GM12878 (cell line): ENCODE data around the gene SH3YL1. TPM values are rescaled to one million over a fixed set of nuclear protein-coding genes. Genes with fewer than 3 reads are reported as not detected.

Source experiments
- ATAC-seq: fragments of 200-7000 bp; cut with Tn5 transposase; 3 replicates; pipeline ENCODE4 v1.9.1; 2020; ENCODE audit warnings: mild to moderate bottlenecking, moderate library complexity
- BruUV-seq: library from RNA; stranded (reverse); fragments of 400-500 nt; replicated peaks from 2 replicates; lab custom pipeline; 2021; lab: Mats Ljungman, UMichigan
- CTCF ChIA-PET: fragments of 300-600 bp; sonication (Branson Sonifier 250); formaldehyde crosslinking; extraction: SDS; loops from one replicate; lab custom pipeline; 2021; ENCODE audit warnings: inconsistent platforms; lab: Yijun Ruan, JAX
- POLR2A ChIA-PET: fragments of 350-600 bp; formaldehyde crosslinking; extraction: SDS; loops from one replicate; lab custom pipeline; 2021; ENCODE audit warnings: inconsistent platforms; lab: Charles Lee
- RAD21 ChIA-PET: fragments of 300-600 bp; sonication (Branson Sonifier 250); formaldehyde crosslinking; loops from one replicate; lab custom pipeline; 2023; ENCODE audit warnings: antibody characterized with exemption; ENCODE audit not compliant: unreplicated experiment; lab: Charles Lee
- SMC1A ChIA-PET: fragments of 300-600 bp; sonication (Branson Sonifier 250); formaldehyde crosslinking; loops from one replicate; lab custom pipeline; 2023; ENCODE audit not compliant: unreplicated experiment, uncharacterized antibody; lab: Charles Lee
- DNase-seq: peaks from one replicate; pipeline ENCODE4 v3.0.0-alpha.2; 2011; ENCODE audit warnings: low read depth, low spot score
- FAIRE-seq: peaks from 3 replicates; lab custom pipeline; 2011; peaks lifted over from hg19 to GRCh38; lab: Jason Lieb, UNC
- H2AFZ ChIP-seq: 2 replicates; pipeline ENCODE4 v1.6.0; 2011; ENCODE audit warnings: low read depth, low read length, control low read depth; ENCODE audit not compliant: control insufficient read depth
- H3K27ac ChIP-seq: 2 replicates; pipeline ENCODE4 v1.5.1; 2011; ENCODE audit warnings: control low read depth; ENCODE audit not compliant: control insufficient read depth, insufficient read depth
- H3K27me3 ChIP-seq, 2 experiments: replicated peaks in 1 of 2; 2 replicates each; pipeline versions ENCODE4 v1.6.0 to v1.6.1; 2011; ENCODE audit warnings: low read length in 1 of 2; ENCODE audit not compliant: control insufficient read depth in 2 of 2, insufficient read depth in 2 of 2
- H3K36me3 ChIP-seq, 2 experiments: 2 replicates each; pipeline ENCODE4 v1.5.1; 2011; ENCODE audit warnings: low read length in 1 of 2; ENCODE audit not compliant: control insufficient read depth in 2 of 2, insufficient read depth in 2 of 2
- H3K4me1 ChIP-seq: 2 replicates; pipeline ENCODE4 v1.6.1; 2011; ENCODE audit warnings: mild to moderate bottlenecking, low read length, moderate library complexity, mixed read lengths; ENCODE audit not compliant: control insufficient read depth, insufficient read depth
- H3K4me2 ChIP-seq: 2 replicates; pipeline ENCODE4 v1.6.0; 2011; ENCODE audit warnings: control low read depth; ENCODE audit not compliant: control insufficient read depth, insufficient read depth
- H3K4me3 ChIP-seq: fragments of 200-600 bp; sonication (generic); 2 replicates; pipeline ENCODE4 v1.5.1; 2016
- H3K79me2 ChIP-seq: 2 replicates; pipeline ENCODE4 v1.6.0; 2011; ENCODE audit warnings: low read length; ENCODE audit not compliant: control insufficient read depth, insufficient read depth
- H3K9ac ChIP-seq: 2 replicates; pipeline ENCODE4 v1.8.0; 2011; ENCODE audit warnings: low read length, control low read depth, mixed read lengths; ENCODE audit not compliant: control insufficient read depth, insufficient read depth
- H3K9me3 ChIP-seq: replicated peaks from 3 replicates; pipeline ENCODE4 v1.5.1; 2011; ENCODE audit warnings: mild to moderate bottlenecking, low read length; ENCODE audit not compliant: control insufficient read depth, insufficient read depth
- H4K20me1 ChIP-seq: 2 replicates; pipeline ENCODE4 v1.6.0; 2011; ENCODE audit not compliant: control insufficient read depth, insufficient read depth
- ASH2L ChIP-seq: fragments of 300-600, 200-600 bp; sonication (generic); IDR thresholded peaks from 2 replicates; pipeline ENCODE4 v1.6.1; 2017; ENCODE audit warnings: low read depth, mild to moderate bottlenecking, borderline replicate concordance
- HDGF ChIP-seq: fragments of 450-650 bp; IDR thresholded peaks from 2 replicates; pipeline ENCODE4 v1.6.1; 2016; ENCODE audit warnings: antibody characterized with exemption
- MEF2B ChIP-seq: fragments of 450-650 bp; IDR thresholded peaks from 2 replicates; pipeline ENCODE4 v1.6.1; 2018; ENCODE audit warnings: mild to moderate bottlenecking, moderate library complexity; ENCODE audit not compliant: partially characterized antibody, poor library complexity, severe bottlenecking
- NBN ChIP-seq: fragments of 450-650 bp; IDR thresholded peaks from 2 replicates; pipeline ENCODE4 v1.6.1; 2016
- NFXL1 ChIP-seq: fragments of 450-650 bp; IDR thresholded peaks from 2 replicates; pipeline ENCODE4 v1.6.1; 2017; ENCODE audit warnings: antibody characterized with exemption, mild to moderate bottlenecking, borderline replicate concordance
- PAX8 ChIP-seq: fragments of 450-650 bp; IDR thresholded peaks from 2 replicates; pipeline ENCODE4 v1.6.1; 2017; ENCODE audit warnings: mild to moderate bottlenecking, moderate library complexity
- RELA ChIP-seq: fragments of 450-650 bp; IDR thresholded peaks from 2 replicates; pipeline ENCODE4 v1.8.0; 2014; ENCODE audit warnings: borderline replicate concordance; ENCODE audit not compliant: partially characterized antibody
- SIX5 ChIP-seq: IDR thresholded peaks from 2 replicates; pipeline ENCODE4 v1.6.1; 2011; ENCODE audit warnings: mild to moderate bottlenecking, low read depth, low read length, moderate library complexity; ENCODE audit not compliant: severe bottlenecking
- STAT3 ChIP-seq: IDR thresholded peaks from 2 replicates; pipeline ENCODE4 v1.6.1; 2011; ENCODE audit warnings: low read depth, low read length, improper control_type of control experiment
- TAF1 ChIP-seq: IDR thresholded peaks from 2 replicates; pipeline ENCODE4 v1.6.1; 2011; ENCODE audit warnings: mild to moderate bottlenecking, low read depth, low read length, borderline replicate concordance
- TCF3 ChIP-seq: IDR thresholded peaks from 2 replicates; pipeline ENCODE4 v1.6.1; 2012; ENCODE audit warnings: low read depth, mild to moderate bottlenecking, low read length, borderline replicate concordance; ENCODE audit not compliant: insufficient read depth
- ZNF217 ChIP-seq: fragments of 450-650 bp; IDR thresholded peaks from 2 replicates; pipeline ENCODE4 v1.6.1; 2017; ENCODE audit warnings: antibody characterized with exemption, mild to moderate bottlenecking
- ZNF622 ChIP-seq: fragments of 450-650 bp; IDR thresholded peaks from 2 replicates; pipeline ENCODE4 v1.6.1; 2017; ENCODE audit warnings: mild to moderate bottlenecking, inconsistent platforms
- WGBS: methylation state at CpG from one replicate; pipeline ENCODE4 v1.1.6; 2016; ENCODE audit warnings: low lambda C conversion rate; ENCODE audit not compliant: insufficient replicate concordance, insufficient coverage; ENCODE audit errors: missing lambda C conversion rate; 5-methylcytosine and 5-hydroxymethylcytosine counted together
- in situ Hi-C: fragments of 300-500 bp; cut with MboI; formaldehyde crosslinking; loops from 9 replicates; pipeline ENCODE4 v1.14.3; 2018; ENCODE audit warnings: mixed read lengths
- intact Hi-C: fragments of 100-400 bp; cut with micrococcal nuclease; formaldehyde crosslinking; loops from one replicate; pipeline ENCODE4 v1.14.2; 2022; ENCODE audit not compliant: unreplicated experiment
- polyA plus RNA-seq, 11 experiments: library from polyadenylated mRNA; depleted of rRNA in 4 of 11; unstranded in 6 of 11; stranded (reverse) in 5 of 11; fragments of >200 nt; fragmentation: Nextera tagmentation in 4 of 11; fragmentation: Illumina TruSeq in 1 of 11; extraction: Ambion mirVana in 4 of 11; extraction: Trizol in 1 of 11; gene quantifications; 1 replicate in 1 of 11; 2 replicates in 10 of 11; pipeline versions ENCODE4 v1.2.1 to v1.2.3, GENCODE V29; 2011 to 2016; ENCODE audit warnings: inconsistent platforms in 2 of 11, missing spikeins in 2 of 11, low read depth in 1 of 11
- total RNA-seq, 4 experiments: library from RNA; depleted of rRNA in 3 of 4; stranded (reverse); fragments of >200 nt in 3 of 4; fragmentation: Illumina TruSeq in 1 of 4; extraction: Trizol in 1 of 4; gene quantifications; 2 replicates each; pipeline versions ENCODE4 v1.2.1 to v1.2.3, GENCODE V29; 2013 to 2021
- TF ChIP-seq, protein P1 (sequence below): fragments of 450-650 bp; IDR thresholded peaks from 2 replicates; pipeline ENCODE4 v1.6.1; 2016; ENCODE audit warnings: mild to moderate bottlenecking
- TF ChIP-seq, protein P2 (sequence below): fragments of 150-350 bp; IDR thresholded peaks from 2 replicates; pipeline ENCODE4 v1.6.1; 2014; ENCODE audit warnings: mild to moderate bottlenecking, low read depth, low read length
- TF ChIP-seq, protein P3 (sequence below): fragments of 450-650 bp; IDR thresholded peaks from 2 replicates; pipeline ENCODE4 v1.6.1; 2017; ENCODE audit warnings: mild to moderate bottlenecking, low read depth, inconsistent platforms; ENCODE audit not compliant: poor library complexity, severe bottlenecking

Gene SH3YL1
- total and polyA plus RNA-seq, 10 of the 15 experiments (the other 5 are each of a cell fraction or from before 2014, with no cell fraction given) = 12.2 to 22.4 (median 17.2) TPM

DNA sequence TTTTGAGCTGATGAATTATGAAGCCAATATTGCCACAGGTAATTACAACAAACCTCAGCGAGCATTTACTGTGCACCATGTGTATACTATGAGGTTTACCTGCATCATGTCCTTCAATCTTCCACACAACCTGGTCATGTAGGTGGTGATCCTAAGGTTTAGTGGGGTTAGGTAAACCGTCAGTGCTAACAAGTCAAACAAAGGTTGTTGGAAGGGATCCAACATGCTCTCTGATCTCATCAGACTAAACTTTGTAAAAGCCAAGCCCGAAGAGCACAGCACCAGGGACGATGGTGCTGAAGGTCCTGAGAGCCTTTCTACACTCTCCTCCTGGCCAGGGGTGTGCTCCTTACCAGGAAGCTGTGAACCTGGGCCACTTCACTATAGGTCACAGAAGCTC is 29.4 kb downstream of the SH3YL1 start (continued):
- no peak for TF ChIP-seq STAT3
- TF ChIP-seq SIX5 = no peak
- TF ChIP-seq NBN = no peak

DNA sequence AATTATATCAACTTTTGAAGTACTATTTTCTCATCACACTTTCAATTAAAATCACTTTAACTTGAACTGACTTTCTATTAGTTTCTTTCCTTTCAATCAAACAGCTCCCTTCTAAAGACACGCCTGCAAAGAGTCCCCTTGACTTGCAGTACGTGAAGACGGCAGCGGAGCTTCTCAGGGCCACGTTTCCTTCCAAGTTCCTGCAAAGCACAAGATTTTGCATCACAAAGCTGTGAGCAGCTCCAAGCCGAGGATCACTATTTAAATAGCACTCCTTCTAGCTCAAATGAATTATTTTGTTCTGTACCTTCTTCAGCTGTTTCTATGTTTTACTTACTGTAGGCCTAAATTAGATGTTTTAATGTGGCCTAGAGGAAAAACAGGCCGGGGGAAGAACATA is 30.8 kb downstream of the SH3YL1 start:
- H3K9me3 ChIP-seq = no peaks in the 10 kb centered on the region
- H3K4me1 ChIP-seq = no peaks in the 10 kb centered on the region
- H3K27me3 ChIP-seq = no peaks in the 10 kb centered on the region
- no TSS peak for BruUV-seq
- 96% methylated on average over 7 of the region's 7 CpGs for WGBS
- no peaks in the 10 kb centered on the region for H4K20me1 ChIP-seq
- H2AFZ ChIP-seq = no peak overlapping the region
- no peak overlapping the region for H3K27ac ChIP-seq
- TF ChIP-seq, protein P1, sequence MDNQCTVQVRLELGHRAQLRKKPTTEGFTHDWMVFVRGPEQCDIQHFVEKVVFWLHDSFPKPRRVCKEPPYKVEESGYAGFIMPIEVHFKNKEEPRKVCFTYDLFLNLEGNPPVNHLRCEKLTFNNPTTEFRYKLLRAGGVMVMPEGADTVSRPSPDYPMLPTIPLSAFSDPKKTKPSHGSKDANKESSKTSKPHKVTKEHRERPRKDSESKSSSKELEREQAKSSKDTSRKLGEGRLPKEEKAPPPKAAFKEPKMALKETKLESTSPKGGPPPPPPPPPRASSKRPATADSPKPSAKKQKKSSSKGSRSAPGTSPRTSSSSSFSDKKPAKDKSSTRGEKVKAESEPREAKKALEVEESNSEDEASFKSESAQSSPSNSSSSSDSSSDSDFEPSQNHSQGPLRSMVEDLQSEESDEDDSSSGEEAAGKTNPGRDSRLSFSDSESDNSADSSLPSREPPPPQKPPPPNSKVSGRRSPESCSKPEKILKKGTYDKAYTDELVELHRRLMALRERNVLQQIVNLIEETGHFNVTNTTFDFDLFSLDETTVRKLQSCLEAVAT = no peak
- TF ChIP-seq ASH2L = no peak
- no peak for TF ChIP-seq NFXL1
- TF ChIP-seq ZNF217 = no peak
- no peak for TF ChIP-seq TAF1
- no peak for TF ChIP-seq HDGF
- TF ChIP-seq, protein P2, sequence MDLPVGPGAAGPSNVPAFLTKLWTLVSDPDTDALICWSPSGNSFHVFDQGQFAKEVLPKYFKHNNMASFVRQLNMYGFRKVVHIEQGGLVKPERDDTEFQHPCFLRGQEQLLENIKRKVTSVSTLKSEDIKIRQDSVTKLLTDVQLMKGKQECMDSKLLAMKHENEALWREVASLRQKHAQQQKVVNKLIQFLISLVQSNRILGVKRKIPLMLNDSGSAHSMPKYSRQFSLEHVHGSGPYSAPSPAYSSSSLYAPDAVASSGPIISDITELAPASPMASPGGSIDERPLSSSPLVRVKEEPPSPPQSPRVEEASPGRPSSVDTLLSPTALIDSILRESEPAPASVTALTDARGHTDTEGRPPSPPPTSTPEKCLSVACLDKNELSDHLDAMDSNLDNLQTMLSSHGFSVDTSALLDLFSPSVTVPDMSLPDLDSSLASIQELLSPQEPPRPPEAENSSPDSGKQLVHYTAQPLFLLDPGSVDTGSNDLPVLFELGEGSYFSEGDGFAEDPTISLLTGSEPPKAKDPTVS = no peak
- TF ChIP-seq, protein P3, sequence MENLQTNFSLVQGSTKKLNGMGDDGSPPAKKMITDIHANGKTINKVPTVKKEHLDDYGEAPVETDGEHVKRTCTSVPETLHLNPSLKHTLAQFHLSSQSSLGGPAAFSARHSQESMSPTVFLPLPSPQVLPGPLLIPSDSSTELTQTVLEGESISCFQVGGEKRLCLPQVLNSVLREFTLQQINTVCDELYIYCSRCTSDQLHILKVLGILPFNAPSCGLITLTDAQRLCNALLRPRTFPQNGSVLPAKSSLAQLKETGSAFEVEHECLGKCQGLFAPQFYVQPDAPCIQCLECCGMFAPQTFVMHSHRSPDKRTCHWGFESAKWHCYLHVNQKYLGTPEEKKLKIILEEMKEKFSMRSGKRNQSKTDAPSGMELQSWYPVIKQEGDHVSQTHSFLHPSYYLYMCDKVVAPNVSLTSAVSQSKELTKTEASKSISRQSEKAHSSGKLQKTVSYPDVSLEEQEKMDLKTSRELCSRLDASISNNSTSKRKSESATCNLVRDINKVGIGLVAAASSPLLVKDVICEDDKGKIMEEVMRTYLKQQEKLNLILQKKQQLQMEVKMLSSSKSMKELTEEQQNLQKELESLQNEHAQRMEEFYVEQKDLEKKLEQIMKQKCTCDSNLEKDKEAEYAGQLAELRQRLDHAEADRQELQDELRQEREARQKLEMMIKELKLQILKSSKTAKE = no peak
- no peak for TF ChIP-seq PAX8
- no peak for TF ChIP-seq ZNF622
- no peak for TF ChIP-seq MEF2B
- no peak for TF ChIP-seq TCF3
- TF ChIP-seq RELA = no peak
- no peak overlapping the region for H3K4me3 ChIP-seq
- no peak overlapping the region for H3K4me2 ChIP-seq
- no peaks in the 10 kb centered on the region for H3K79me2 ChIP-seq
- POLR2A ChIA-PET = no interaction called here
- RAD21 ChIA-PET = no interaction called here
- H3K9ac ChIP-seq = no peak overlapping the region
- H3K36me3 ChIP-seq = no peaks in the 10 kb centered on the region
- DNase-seq = no peak
- in situ Hi-C loops = no loop called here
- no peak for ATAC-seq
- intact Hi-C loops = no loop called here
- no peak for FAIRE-seq
- SMC1A ChIA-PET = interaction anchor here (1.4 kb wide), 1 partner anchor 17 kb away, joined by 3 read pairs; no protein-coding TSS in a partner anchor
- CTCF ChIA-PET = interaction anchor here (1.1 to 2.1 kb wide), 2 partner anchors 8 to 13 kb away, joined by 3 to 8 read pairs; no protein-coding TSS in a partner anchor
